Breast epithelium (tissue), 4 donors: Measurements from ENCODE around the gene ITPR1. TPM values are rescaled to one million over a fixed set of nuclear protein-coding genes. Genes with fewer than 3 reads are reported as not detected.

Source experiments
- DNase-seq, 2 donors: peaks; one replicate each; pipeline ENCODE4 v3.0.0-alpha.2; 2019; ENCODE audit warnings: low spot score in 2 of 2
- H3K27ac ChIP-seq, 2 donors: fragments of 200-600 bp; sonication (generic) in 1 of 2; one replicate each; pipeline ENCODE4 v1.5.1; 2016 to 2019; ENCODE audit warnings: mild to moderate bottlenecking in 1 of 2
- H3K27me3 ChIP-seq, 2 donors: fragments of 200-600 bp; sonication (generic) in 1 of 2; one replicate each; pipeline versions ENCODE4 v1.5.1 to v1.6.0; 2017 to 2019; ENCODE audit warnings: control low read depth in 1 of 2, mild to moderate bottlenecking in 1 of 2
- H3K36me3 ChIP-seq: fragments of 200-600 bp; one replicate; pipeline ENCODE4 v1.5.1; 2019
- H3K4me1 ChIP-seq, 2 donors: fragments of 200-600 bp; sonication (generic); one replicate each; pipeline ENCODE4 v1.5.1; 2016 to 2019; ENCODE audit warnings: control low read depth in 1 of 2
- H3K4me3 ChIP-seq, 3 donors: fragments of 200-600 bp; sonication (generic); 1 replicate in 2 of 3; 2 replicates in 1 of 3; pipeline ENCODE4 v1.5.1; 2016 to 2019; ENCODE audit warnings: mild to moderate bottlenecking in 3 of 3, moderate library complexity in 2 of 3
- H3K9me3 ChIP-seq, 2 donors: fragments of 200-600 bp; sonication (generic) in 1 of 2; one replicate each; pipeline ENCODE4 v1.5.1; 2016 to 2019; ENCODE audit warnings: control low read depth in 1 of 2
- CTCF ChIP-seq, 3 donors: fragments of 450-650 bp; IDR thresholded peaks; one replicate each; pipeline ENCODE4 v1.5.1; 2016 to 2017; ENCODE audit warnings: antibody characterized with exemption in 3 of 3, mild to moderate bottlenecking in 3 of 3, moderate library complexity in 3 of 3
- POLR2A ChIP-seq: fragments of 450-650 bp; IDR thresholded peaks from one replicate; pipeline ENCODE4 v1.6.1; 2016; ENCODE audit warnings: antibody characterized with exemption, mild to moderate bottlenecking, moderate library complexity
- POLR2AphosphoS5 ChIP-seq, 3 donors: sonication (generic); formaldehyde crosslinking; IDR thresholded peaks; one replicate each; pipeline ENCODE4 v1.6.1; 2017; ENCODE audit warnings: antibody characterized with exemption in 3 of 3
- intact Hi-C: fragments of 100-400 bp; cut with DNase I; formaldehyde crosslinking; loops from one replicate; pipeline ENCODE4 v1.15.1; 2023; ENCODE audit warnings: low total_unique reads
- total RNA-seq, 3 donors: library from RNA; depleted of rRNA; stranded (reverse); fragments of >200 nt; gene quantifications; one replicate each; pipeline ENCODE4 v1.1.0, GENCODE V29; 2016

ITPR1 gene
- total RNA-seq, 3 donors from 2014 or later: 53.8 to 227 (median 174) TPM

- intact Hi-C loops: loop anchor here (5.0 kb wide), 1 partner anchor 327 kb away; no protein-coding TSS in a partner anchor
- Histone ChIP-seq H3K9me3 (peaks cover 0 to 8% of the 10 kb centered on the region in 2 donors), H3K4me3 (no peak overlapping the region), H3K27ac (no peak overlapping the region), H3K4me1 (no peaks in the 10 kb centered on the region), H3K27me3 (no peaks in the 10 kb centered on the region), H3K36me3 (no peaks in the 10 kb centered on the region)
- TF ChIP-seq CTCF (IDR thresholded peaks at IDR 0.05) (no peak), POLR2AphosphoS5 (IDR thresholded peaks at IDR 0.05) (no peak), POLR2A (no peak)
- DNase-seq: no peak
Measured at GRCh38 chr3:4859788-4860187, 366.6 kb downstream of the ITPR1 start.

GRCh38 chr3:4862973-4863372 is 369.8 kb downstream of the ITPR1 start:
- DNase-seq: no peak
- intact Hi-C loops: no loop called here
- no peaks in the 10 kb centered on the region for H3K27me3 ChIP-seq
- no peak overlapping the region for H3K27ac ChIP-seq
- H3K9me3 ChIP-seq: peaks cover 0 to 8% of the 10 kb centered on the region in 2 donors
- H3K4me1 ChIP-seq: peaks cover 0 to 6% of the 10 kb centered on the region in 2 donors
- H3K4me3 ChIP-seq: no peak overlapping the region
- TF ChIP-seq POLR2A (no peak), CTCF (IDR thresholded peaks at IDR 0.05) (no peak), POLR2AphosphoS5 (IDR thresholded peaks at IDR 0.05) (no peak)
- H3K36me3 ChIP-seq: no peaks in the 10 kb centered on the region

GRCh38 chr3:4864503-4864902 is 371.4 kb downstream of the ITPR1 start:
- Histone ChIP-seq H3K4me3 (no peak overlapping the region), H3K27ac (no peak overlapping the region), H3K4me1 (peaks cover 0 to 8% of the 10 kb centered on the region in 2 donors), H3K27me3 (no peaks in the 10 kb centered on the region), H3K36me3 (no peaks in the 10 kb centered on the region), H3K9me3 (peaks cover 0 to 8% of the 10 kb centered on the region in 2 donors)
- DNase-seq: no peak
- no peak for TF ChIP-seq POLR2AphosphoS5 (IDR thresholded peaks at IDR 0.05)
- TF ChIP-seq CTCF (IDR thresholded peaks at IDR 0.05): no peak
- TF ChIP-seq POLR2A: no peak
- intact Hi-C loops: no loop called here

- H3K4me1 ChIP-seq: peaks cover 0 to 8% of the 10 kb centered on the region in 2 donors
- no peak overlapping the region for H3K4me3 ChIP-seq
- no peak overlapping the region for H3K27ac ChIP-seq
- no peaks in the 10 kb centered on the region for H3K27me3 ChIP-seq
- TF ChIP-seq CTCF (IDR thresholded peaks at IDR 0.05) (no peak), POLR2AphosphoS5 (IDR thresholded peaks at IDR 0.05) (no peak), POLR2A (no peak)
- DNase-seq: no peak
- intact Hi-C loops: no loop called here
- H3K9me3 ChIP-seq: peaks cover 0 to 8% of the 10 kb centered on the region in 2 donors
- H3K36me3 ChIP-seq: no peaks in the 10 kb centered on the region
Measured at GRCh38 chr3:4865714-4866113, 372.6 kb downstream of the ITPR1 start.

GRCh38 chr3:4866866-4867265 is 373.7 kb downstream of the ITPR1 start:
- H3K4me3 ChIP-seq: peak overlapping the region in 1 of 3 donors; percentile 73
- H3K27ac ChIP-seq: peak overlapping the region; percentile 96 to 98
- H3K36me3 ChIP-seq: no peaks in the 10 kb centered on the region
- H3K9me3 ChIP-seq: peaks cover 0 to 1% of the 10 kb centered on the region in 2 donors
- intact Hi-C loops: no loop called here
- no peaks in the 10 kb centered on the region for H3K27me3 ChIP-seq
- H3K4me1 ChIP-seq: peaks cover 0 to 8% of the 10 kb centered on the region in 2 donors
- no peak for DNase-seq
- no peak for TF ChIP-seq CTCF (IDR thresholded peaks at IDR 0.05)
- TF ChIP-seq POLR2A: no peak
- no peak for TF ChIP-seq POLR2AphosphoS5 (IDR thresholded peaks at IDR 0.05)
